Skeletal muscle cell (primary cell): ENCODE results near the gene TLE1.
"Not testable (repeated sequence)": the region's sequence is repeated elsewhere in the genome, so short reads cannot be mapped to it uniquely, and the experiment has no call there.

Source experiments
- DNase-seq: peaks from one replicate; pipeline ENCODE4 v3.0.0-alpha.2; 2010; ENCODE audit warnings: low read depth
- H3K4me3 ChIP-seq: 2 replicates; pipeline ENCODE4 v1.5.1; 2011; ENCODE audit warnings: low read depth, mild to moderate bottlenecking, control low read depth, low read length, moderate library complexity

Gene TLE1

GRCh38 chr9:81661339-81661738, 28.0 kb downstream of the TLE1 start:
- no peak overlapping the region for H3K4me3 ChIP-seq
- no peak for DNase-seq

DNA sequence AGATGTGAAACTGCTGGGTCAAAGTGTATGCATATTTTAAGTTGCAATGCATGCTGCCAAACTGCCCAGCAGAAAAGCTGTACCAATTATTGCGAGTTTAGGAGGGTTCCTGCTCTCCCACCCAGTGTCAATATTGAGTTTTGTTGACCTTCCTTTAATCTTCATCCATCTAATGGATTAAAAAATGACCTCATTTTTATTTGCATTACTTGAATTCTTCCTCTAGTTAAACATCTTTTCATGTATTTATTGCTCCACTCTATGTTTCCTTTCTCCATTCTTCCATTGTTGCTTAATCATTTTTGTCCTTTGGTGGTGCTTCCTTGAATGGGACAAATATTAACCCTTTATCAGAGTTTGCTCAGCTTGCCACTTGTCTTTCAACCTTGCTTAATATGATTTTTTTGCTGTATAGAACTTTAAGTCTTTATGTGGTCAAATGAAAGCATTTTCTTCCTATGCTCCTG, 32.4 kb downstream of the TLE1 start:
- no peak overlapping the region for H3K4me3 ChIP-seq
- DNase-seq = no peak

- H3K4me3 ChIP-seq = no peak overlapping the region
These were observed 33.3 kb downstream of the TLE1 start for GRCh38 chr9:81656004-81656403.

GRCh38 chr9:81653240-81653639, 36.1 kb downstream of the TLE1 start:
- H3K4me3 ChIP-seq = no peak overlapping the region
- DNase-seq = no peak

More at GRCh38 chr9:81656004-81656403, 33.3 kb downstream of the TLE1 start:
- DNase-seq = no peak

DNA sequence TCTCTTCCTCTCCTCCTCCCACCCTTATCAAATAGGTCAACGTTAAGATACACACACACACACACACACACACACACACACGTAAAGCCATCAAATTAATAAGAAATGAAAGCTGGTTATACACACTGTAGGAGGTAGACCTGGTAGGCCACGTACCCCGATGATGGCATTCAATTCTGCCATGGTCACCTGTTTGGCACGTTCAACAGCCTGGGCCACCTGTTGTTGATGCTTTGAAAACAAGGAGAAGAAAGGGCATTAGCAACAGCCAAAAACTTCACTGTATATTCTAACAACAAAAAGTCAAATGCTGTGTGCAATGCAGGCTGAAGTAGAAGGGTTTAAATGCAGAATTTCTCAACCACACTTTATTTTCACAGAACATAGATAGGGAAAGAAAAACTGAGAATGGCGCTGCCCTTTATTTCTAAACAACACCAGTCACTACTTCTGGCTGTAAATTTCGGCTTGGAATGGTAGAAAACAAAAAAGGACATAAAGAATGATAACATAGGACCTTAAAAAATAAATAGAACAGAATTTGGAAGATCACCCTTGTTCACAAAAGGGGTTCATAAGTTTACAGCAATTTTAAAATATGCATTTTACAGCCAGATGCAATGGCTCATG, 37.2 kb downstream of the TLE1 start:
- DNase-seq = no peak
- no peak overlapping the region for H3K4me3 ChIP-seq

- H3K4me3 ChIP-seq = no peak overlapping the region
- DNase-seq = no peak
These were observed 38.5 kb downstream of the TLE1 start for GRCh38 chr9:81650586-81651515.

- H3K4me3 ChIP-seq = no peak overlapping the region
- no peak for DNase-seq
These were observed 39.7 kb downstream of the TLE1 start for GRCh38 chr9:81649475-81650240.

- H3K4me3 ChIP-seq = no peak overlapping the region
- no peak for DNase-seq
These were observed 40.5 kb downstream of the TLE1 start for GRCh38 chr9:81648891-81649290.

DNA sequence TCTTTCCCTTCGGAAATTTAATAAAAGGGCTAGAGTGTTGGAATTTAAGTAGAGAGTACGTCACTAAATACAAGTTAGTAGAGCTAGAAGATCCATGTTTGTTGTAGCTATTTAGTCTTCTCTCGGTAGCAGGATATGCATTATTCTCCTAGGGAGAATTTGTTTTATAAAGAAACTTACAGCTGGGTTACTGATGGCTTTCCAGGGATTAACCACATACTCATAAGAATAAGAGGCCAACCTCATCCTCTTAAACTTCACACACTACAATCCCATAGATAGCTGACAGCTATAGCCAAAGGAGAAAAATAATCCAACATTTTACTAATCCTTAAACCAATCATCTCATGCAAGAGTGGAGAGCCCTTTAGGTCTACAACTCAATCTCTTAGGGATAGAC, 43.0 kb downstream of the TLE1 start:
- DNase-seq = no peak
- H3K4me3 ChIP-seq = no peak overlapping the region

GRCh38 chr9:81644513-81644912, 44.8 kb downstream of the TLE1 start:
- not testable (repeated sequence) for H3K4me3 ChIP-seq, DNase-seq

DNA sequence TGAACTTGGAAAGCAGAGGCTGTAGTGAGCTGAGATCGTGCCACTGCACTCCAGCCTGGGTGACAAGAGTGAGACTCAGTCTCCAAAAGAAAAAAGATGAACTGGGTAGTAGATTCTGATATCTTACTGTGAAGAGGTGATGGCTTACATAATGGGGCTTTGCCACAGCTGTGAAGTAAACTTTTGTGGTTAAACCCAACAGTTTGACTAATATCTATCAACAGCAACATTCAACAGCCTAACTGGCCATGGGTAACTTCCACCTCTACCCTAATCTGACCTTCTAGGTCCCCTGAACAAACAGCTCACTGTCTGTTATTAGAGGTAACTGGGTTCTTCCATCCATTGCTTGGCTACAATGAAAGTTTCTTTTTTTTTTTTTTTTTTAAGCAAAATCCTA, 52.1 kb downstream of the TLE1 start:
- no peak for DNase-seq
- no peak overlapping the region for H3K4me3 ChIP-seq

- no peak for DNase-seq
These were observed 53.1 kb downstream of the TLE1 start for GRCh38 chr9:81636255-81636599.

GRCh38 chr9:81635521-81636254, 53.7 kb downstream of the TLE1 start:
- no peak for DNase-seq
- no peak overlapping the region for H3K4me3 ChIP-seq

More at GRCh38 chr9:81636255-81636599, 53.1 kb downstream of the TLE1 start:
- no peak overlapping the region for H3K4me3 ChIP-seq

GRCh38 chr9:81634915-81635516, 54.3 kb downstream of the TLE1 start:
- no peak overlapping the region for H3K4me3 ChIP-seq
- peak; percentile 18 for DNase-seq

- H3K4me3 ChIP-seq = no peak overlapping the region
- DNase-seq = no peak
These were observed 55.1 kb downstream of the TLE1 start for GRCh38 chr9:81633952-81634854.

DNA sequence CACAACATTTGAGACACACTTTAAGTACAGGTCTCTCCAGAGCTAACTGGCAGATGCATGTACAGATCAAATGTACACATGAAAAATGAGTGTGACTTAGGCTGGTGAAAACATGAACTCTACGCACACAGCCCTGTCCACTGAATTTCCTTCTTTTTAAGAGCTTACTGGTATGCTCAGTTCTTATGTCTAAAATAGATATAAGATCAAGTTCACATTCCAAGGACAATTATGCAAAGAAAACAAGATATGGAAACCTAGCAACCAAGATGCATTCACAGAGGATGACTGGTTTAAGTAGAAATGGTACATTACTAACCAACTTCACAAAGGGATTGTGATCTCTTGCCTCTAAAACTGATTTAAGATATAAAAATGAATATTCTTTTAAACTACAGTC, 56.7 kb downstream of the TLE1 start:
- no peak overlapping the region for H3K4me3 ChIP-seq
- DNase-seq = no peak

DNA sequence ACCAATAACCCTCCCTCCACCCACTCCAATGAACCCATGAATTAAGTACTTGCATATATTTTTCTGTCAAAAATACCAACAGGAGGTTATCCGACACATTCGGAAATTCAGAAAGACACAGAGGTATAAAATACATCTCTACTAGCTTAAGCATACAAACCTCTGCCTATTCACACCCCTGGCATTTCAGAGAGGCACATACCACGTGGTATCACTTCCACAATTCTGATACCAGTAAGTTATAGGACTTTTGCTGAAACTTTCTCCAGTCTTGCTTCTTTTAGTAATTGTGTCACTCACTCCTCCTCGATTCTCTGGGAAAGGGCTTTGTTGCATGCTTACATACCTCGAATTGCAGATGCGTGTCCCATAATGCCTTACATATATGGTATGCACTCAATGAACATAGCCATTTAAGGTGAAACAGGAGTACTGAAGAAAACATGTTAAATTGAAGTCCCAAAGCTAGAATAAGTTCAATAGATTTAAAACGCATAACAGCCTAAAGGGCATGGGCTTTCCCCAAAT, 58.1 kb downstream of the TLE1 start:
- no peak for DNase-seq
- no peak overlapping the region for H3K4me3 ChIP-seq

- no peak for DNase-seq
- H3K4me3 ChIP-seq = no peak overlapping the region
These were observed 59.9 kb downstream of the TLE1 start for GRCh38 chr9:81629440-81629839.
